GM18520 (cell line): ENCODE measurements around the gene NUMB.
A peak's percentile ranks its signal among the peaks of the same experiment; 100 is the strongest.

Source experiments
- ATAC-seq: cut with Tn5 transposase; IDR thresholded peaks from one replicate; pipeline ENCODE4 v1.9.1; 2021; ENCODE audit not compliant: unreplicated experiment

NUMB gene

GRCh38 chr14:73458183-73458976 lies at the start of gene NUMB:
NUMB (minus strand) TSS chr14:73458546; CDS start chr14:73355751, 102,795 bp downstream.
- peak; percentile 93 for ATAC-seq

- no peak for ATAC-seq
These were observed 45.3 kb upstream of the NUMB start for GRCh38 chr14:73503648-73504047.

GRCh38 chr14:73502017-73502619 lies 43.8 kb upstream of the NUMB start:
- ATAC-seq: no peak

DNA sequence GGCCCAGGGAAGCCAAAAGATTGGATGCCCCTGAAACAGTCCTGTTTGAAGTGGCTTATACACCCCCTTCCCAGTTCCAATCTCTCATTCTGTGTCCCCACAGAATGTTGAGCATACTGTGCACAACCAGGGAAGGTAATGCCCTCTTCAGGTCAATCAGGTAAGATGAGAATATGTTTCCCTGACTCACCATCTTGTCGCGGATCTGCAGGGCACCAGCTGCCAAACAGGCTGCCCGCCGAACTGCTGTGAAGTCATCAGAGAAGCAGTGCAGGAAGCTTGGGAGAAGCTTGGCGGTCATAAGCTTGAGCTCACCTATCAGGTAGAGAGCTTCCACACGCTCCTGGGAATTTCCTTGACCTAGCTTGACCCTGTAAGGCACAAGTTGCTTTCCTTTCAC lies 42.0 kb upstream of the NUMB start:
- ATAC-seq: no peak

GRCh38 chr14:73494593-73494992 lies 36.2 kb upstream of the NUMB start:
- ATAC-seq: no peak

DNA sequence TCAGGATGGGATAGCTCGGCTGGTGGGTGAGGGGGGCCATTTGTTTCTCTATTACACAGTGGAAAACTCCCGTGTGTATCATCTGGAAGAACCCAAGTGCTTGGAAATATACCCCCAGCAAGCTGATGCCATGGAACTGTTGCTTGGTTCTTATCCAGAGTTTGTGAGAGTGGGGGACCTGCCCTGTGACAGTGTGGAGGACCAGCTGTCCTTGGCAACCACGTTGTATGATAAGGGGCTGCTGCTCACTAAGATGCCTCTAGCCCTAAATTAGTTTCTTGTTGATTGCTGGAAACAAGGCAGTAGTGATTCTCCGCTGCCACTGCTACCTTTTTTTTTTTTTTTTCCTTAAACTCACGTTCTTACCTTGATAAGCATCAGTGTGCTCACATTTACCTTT lies 34.3 kb upstream of the NUMB start:
- ATAC-seq: no peak

DNA sequence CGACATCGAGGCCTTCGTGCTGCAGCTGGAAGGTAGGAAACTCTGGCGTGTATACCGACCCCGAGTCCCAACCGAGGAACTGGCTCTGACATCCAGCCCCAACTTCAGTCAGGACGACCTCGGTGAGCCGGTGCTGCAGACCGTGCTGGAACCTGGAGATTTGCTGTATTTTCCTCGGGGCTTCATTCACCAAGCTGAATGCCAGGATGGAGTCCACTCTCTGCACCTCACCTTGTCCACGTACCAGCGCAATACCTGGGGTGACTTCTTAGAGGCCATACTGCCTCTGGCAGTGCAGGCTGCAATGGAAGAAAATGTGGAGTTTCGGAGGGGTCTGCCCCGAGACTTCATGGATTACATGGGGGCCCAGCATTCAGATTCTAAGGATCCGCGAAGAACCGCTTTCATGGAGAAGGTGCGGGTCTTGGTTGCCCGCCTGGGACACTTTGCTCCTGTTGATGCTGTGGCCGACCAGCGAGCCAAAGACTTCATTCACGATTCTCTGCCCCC lies 33.8 kb upstream of the NUMB start:
- no peak for ATAC-seq

DNA sequence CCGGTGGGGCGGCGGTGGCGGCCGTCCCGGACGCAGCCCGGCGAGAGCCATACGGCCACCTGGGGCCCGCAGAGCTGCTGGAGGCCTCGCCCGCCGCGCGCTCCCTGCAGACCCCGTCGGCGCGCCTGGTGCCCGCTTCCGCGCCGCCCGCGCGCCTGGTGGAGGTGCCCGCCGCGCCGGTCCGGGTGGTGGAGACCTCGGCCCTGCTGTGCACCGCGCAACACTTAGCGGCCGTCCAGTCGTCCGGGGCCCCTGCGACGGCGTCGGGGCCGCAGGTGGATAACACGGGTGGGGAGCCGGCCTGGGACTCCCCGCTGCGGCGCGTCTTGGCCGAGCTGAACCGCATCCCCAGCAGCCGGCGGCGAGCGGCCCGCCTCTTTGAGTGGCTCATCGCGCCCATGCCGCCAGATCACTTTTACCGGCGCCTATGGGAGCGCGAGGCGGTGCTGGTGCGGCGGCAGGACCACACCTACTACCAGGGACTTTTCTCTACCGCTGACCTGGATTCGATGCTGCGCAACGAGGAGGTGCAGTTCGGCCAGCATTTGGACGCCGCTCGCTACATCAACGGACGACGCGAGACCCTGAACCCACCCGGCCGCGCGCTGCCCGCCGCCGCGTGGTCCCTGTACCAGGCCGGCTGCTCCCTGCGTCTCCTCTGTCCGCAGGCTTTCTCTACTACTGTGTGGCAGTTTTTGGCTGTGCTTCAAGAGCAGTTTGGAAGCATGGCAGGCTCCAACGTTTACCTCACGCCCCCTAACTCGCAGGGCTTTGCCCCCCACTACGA lies 33.1 kb upstream of the NUMB start:
- peak; percentile 33 for ATAC-seq

- ATAC-seq: no peak
These were observed 31.3 kb upstream of the NUMB start for GRCh38 chr14:73489481-73490175.

DNA sequence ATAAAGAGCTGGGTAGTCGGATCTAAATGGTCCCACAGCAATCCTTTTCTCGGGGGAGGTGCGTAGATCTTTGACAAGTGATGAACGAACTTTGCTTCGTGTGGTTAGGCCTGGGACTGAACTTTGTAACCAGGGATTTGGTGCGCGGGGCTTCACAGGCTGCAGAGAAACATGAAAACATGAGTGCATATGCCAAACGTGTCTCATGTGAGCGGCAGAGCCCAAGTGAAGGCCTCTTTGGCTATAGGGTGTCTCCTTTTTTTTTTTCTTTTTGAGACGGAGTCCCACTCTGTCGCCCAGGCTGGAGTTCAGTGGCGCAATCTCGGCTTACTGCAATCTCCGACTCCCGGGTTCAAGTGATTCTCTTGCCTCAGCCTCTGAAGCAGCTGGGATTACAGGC lies 20.3 kb upstream of the NUMB start:
- ATAC-seq: no peak

GRCh38 chr14:73477618-73478266 lies 19.4 kb upstream of the NUMB start:
- ATAC-seq: peak; percentile 60

GRCh38 chr14:73476451-73476931 lies 18.1 kb upstream of the NUMB start:
- no peak for ATAC-seq

GRCh38 chr14:73474952-73475351 lies 16.6 kb upstream of the NUMB start:
- no peak for ATAC-seq

- ATAC-seq: no peak
These were observed 14.1 kb upstream of the NUMB start for GRCh38 chr14:73472185-73473114.

- no peak for ATAC-seq
These were observed 13.3 kb upstream of the NUMB start for GRCh38 chr14:73471582-73472184.

DNA sequence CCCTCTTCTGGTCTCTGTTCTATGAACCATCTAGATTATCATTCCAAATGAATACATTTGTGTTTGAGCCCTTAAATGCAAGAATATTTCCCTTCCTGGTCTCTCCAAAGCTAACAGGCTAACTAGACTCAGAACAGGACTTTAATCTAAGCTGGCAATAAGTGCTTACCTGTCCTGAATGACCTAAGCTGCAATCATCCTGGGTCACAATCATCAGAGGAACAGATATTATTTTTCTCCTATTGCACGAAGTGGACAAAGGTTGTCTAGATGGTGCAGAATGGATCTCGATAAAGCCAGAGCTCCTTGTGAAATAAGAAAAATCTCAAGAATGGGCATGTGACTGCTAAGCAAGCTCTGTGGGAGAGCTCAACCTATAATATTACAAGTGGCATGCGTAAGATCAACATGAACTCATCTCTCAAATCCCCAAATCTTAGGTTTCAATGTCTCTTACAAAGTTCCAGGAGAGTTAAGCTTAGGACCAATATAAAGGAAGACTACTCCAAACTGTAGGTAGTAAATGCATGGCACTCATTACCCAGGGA lies 10.6 kb upstream of the NUMB start:
- no peak for ATAC-seq

DNA sequence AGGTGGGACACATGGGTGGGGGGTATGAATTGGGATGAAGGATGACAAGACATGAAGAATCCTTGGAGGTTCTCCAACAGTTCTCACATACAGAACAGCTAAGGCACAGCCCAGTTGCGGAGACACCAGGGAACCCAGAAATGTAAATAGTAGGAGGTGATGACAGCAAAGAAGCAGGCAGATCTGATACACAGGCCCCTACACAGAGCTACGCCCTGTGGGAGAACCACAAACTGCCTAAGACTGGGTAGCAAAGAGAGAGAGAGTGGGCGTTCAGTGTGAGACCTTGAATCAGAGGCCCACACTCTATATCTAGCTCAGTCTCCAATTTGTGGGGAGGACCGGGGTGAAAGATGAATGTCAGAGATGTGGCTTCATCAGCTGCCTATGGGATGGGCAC lies 9.5 kb upstream of the NUMB start:
- no peak for ATAC-seq

- no peak for ATAC-seq
These were observed 9.0 kb upstream of the NUMB start for GRCh38 chr14:73467377-73467776.

DNA sequence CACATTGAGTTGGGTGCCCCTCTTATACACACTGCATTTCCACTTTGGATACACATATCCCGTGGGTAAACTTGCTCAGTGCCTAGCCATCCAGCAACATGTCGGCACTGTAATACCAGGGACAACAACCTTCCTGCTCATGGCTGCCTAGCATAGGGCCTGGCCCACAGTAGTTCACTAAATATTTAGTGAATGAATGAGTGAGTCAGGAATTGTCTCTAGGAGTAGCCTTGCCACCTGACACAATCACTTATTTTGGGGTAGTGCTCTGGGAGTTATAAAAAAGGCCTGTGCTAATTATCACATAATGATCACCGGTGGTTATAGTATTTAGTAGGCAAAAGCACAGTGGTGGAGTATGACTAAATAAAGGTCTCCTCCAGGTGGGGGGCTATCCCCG lies 8.5 kb upstream of the NUMB start:
- ATAC-seq: no peak
